Measurements from ENCODE around the gene CPSF7.

DNA sequence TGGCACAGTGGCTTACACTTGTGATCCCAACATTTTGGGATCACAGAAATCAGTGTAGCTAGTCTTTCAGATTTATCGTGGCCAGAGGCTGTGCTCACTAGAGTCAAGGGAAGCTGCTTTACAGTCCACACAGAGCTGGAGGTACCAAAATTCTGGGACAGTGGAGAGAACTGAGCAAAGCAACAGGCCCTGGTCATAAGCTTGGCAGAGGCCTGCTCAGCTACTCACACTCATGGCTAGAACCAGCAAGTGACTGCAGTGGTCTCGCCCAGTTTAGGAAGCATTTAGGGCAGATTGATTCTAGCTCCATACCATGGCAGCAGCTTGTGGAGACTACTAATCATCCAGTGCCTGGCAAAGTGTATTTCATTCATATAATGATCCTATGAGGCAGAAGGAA is 28.6 kb downstream of the CPSF7 start:
- TF ChIP-seq TAF1 (IDR thresholded peaks at IDR 0.05; ENCODE audit: low read depth) (no peak), CEBPB (IDR thresholded peaks at IDR 0.05) (no peak), CREB1 (IDR thresholded peaks at IDR 0.05; ENCODE audit: low read depth) (no peak)
- TF ChIP-seq, protein P1, sequence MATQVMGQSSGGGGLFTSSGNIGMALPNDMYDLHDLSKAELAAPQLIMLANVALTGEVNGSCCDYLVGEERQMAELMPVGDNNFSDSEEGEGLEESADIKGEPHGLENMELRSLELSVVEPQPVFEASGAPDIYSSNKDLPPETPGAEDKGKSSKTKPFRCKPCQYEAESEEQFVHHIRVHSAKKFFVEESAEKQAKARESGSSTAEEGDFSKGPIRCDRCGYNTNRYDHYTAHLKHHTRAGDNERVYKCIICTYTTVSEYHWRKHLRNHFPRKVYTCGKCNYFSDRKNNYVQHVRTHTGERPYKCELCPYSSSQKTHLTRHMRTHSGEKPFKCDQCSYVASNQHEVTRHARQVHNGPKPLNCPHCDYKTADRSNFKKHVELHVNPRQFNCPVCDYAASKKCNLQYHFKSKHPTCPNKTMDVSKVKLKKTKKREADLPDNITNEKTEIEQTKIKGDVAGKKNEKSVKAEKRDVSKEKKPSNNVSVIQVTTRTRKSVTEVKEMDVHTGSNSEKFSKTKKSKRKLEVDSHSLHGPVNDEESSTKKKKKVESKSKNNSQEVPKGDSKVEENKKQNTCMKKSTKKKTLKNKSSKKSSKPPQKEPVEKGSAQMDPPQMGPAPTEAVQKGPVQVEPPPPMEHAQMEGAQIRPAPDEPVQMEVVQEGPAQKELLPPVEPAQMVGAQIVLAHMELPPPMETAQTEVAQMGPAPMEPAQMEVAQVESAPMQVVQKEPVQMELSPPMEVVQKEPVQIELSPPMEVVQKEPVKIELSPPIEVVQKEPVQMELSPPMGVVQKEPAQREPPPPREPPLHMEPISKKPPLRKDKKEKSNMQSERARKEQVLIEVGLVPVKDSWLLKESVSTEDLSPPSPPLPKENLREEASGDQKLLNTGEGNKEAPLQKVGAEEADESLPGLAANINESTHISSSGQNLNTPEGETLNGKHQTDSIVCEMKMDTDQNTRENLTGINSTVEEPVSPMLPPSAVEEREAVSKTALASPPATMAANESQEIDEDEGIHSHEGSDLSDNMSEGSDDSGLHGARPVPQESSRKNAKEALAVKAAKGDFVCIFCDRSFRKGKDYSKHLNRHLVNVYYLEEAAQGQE (IDR thresholded peaks at IDR 0.05; ENCODE audit: low read depth), result no peak
